Head of caudate nucleus (tissue), 42 donors: ENCODE results near the gene SLC43A1.

Source experiments
- DNase-seq, 42 donors: peaks; one replicate each; pipeline versions ENCODE4 v3.0.0 to v3.0.0-alpha.2; 2020 to 2021; ENCODE audit warnings: mixed read lengths in 7 of 42
- intact Hi-C: fragments of 100-400 bp; cut with DNase I; formaldehyde crosslinking; loops from one replicate; pipeline ENCODE4 v1.15.0; 2022

SLC43A1 gene

DNA sequence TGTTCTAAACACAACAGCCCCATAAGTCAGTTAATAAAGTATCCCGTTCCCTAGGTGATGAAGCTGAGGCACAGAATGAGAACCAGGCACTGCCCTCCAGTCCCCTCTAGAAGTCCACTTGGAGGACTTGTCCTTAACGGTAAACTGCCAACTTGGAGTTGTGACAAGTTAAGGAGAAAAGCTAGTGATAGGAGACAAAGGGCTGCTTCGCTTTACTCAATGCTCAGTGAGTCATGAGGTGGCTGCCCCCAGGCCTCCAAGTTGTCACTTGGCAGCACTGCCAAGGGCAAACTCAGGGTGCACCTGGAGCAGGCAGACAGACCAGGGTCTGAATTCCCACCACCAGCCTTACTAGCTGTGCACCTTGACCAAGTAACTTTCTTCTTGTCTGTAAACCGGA, 13.5 kb downstream of the SLC43A1 start:
- intact Hi-C loops, result no loop called here
- peak in 1 of 42 donors; percentile 52 for DNase-seq

DNA sequence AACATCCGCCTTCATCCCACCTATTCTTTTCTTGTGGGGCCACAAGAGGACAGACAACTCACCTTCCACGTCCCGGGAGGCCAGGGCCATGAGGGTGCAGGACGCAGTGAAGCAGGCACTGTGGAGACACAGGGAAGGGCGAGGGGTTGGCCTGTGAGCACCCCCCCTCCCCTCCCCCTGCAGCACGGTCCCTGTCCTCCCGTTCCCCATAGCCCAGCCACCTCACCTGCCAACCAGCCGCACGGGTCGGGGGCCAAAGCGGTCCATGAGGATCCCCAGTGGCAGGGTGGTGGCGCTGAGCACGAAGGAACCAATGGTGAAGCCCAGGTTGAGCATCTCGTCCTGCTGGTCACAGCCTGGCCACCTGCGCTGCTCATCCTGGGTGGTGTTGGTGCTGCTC, 14.6 kb downstream of the SLC43A1 start:
- intact Hi-C loops, result no loop called here
- no peak for DNase-seq

DNA sequence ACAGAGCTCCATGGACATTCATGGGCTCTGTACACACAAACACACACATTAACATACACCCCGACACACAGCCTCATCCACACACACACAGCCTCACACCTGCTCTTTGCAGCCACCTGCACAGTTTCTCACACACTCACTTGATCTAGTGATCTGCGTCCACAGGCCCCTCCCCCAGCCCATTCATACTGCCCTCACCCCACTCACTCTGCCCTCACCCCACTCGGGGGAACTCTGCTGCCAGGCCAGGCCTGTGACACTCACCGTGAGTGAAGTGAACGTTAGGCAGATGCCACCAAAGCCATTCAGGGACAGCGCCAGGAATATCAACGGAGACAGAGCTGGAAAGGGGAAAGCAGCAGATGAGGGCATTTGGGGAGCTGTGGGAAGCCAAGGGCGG, 15.0 kb downstream of the SLC43A1 start:
- no peak for DNase-seq
- intact Hi-C loops, result no loop called here

DNA sequence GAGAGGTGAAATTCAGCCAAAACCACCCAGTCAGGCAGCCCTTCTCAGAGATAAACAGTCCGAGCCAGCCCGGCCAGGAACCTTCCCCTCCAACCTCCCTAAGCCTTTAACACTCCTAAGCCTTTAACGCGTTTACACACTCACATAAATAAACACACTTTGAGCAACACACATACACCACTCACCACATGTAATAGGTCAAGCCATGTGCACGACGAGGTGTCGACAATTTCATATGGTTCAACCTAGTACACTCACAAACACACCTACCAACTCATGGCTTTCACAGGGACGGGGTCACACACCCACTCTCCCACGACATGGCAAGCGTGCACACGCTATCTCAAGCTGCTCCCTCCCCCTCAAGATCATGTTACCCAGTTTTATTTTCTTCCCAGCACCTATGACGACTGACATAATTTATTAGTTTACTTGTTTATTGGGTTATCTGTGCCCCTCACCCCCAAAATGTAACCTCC, 15.5 kb downstream of the SLC43A1 start:
- intact Hi-C loops, result no loop called here
- no peak for DNase-seq

DNA sequence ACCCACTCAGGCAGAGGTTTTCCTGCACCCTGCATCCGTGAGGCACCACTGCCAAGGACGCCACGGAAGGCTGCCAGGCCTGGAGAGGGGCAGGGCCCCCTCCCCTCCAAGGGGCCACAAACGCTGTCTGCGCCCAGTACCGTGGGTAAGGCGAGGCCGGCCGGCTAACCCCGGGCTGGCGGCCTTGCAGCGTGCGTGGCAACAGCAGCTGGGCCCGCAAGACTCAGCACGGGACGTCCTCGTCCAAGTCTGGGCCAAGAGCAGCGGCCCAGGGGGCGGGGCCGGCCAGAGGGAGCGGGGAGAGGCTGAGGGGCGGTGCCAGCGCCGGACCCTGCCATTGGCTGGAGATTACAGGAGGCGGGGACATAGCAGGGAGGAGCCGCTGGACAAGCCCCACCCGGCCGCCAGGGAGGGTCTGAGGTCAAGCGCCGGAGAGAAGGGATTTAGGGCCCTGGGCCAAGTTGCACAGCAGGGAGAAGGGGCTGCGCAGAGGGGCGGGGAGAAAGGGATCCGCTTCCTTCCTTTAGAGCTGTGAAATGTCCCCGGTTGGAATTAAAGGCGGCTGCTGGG, 16.0 kb downstream of the SLC43A1 start:
- peak; percentile 81 to 99 (median 94) for DNase-seq
- intact Hi-C loops, result no loop called here

DNA sequence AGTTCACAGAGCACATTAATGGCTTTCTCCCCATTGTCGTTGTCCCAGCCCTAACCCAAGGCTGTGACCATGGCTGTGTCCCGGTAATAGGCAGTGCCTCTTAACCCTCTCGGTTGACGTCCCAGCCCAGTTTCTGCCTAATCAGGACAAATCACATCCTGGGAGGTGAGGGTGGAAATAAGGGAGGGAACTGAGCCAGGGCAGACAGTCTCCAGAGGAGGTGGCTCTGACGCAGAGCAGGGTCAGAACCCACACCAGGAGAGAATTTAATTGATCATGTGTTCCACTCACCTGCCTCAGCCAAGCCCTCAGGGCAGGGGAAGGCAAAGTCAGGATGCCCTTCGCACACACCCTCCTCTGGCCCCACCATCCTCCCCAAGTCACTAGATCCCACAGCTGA, 17.0 kb downstream of the SLC43A1 start:
- DNase-seq, result no peak
- intact Hi-C loops, result no loop called here

DNA sequence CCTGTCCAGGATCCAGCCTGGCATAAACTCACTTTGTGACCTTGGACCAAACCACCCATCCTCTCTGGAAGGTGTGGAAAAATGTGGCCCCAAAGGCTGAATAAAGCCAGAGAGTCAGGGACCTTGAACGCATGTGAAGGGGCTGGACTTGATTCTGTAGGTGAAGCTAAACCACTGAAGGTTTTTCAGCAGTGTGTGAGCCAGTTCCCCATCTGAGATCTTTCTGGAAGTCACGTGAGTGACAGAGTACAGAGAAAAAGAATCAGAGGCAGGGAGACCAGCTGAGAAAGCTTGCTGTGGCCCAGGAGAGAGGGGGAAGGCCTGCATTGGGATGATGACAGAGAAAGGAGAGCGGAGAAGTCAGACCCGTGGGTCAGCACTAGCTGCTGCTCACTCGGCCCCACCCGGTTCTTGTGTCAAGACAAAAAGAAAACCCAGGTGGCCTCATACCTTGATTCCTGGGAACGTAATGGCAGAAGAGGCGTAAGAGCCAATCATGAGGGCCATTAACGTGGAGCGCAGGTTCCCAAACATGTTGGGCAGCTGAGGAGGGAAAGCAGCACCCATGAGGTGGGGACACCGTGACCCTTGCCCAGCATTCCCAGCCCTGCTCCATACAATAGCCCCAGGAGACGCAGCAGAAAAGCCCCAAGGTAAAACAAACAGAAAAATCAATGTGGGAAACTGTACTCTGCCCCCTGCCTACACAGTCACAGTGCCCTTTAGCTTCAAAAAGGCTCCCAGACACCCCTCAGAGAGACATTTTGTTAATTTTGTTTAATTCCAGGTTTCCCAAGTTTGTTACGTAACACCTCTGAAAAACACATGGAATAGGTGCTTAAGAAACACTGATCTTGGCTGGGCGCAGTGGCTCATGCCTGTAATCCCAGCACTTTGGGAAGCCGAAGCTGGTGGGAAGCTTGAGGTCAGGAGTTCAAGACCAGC, 17.9 kb downstream of the SLC43A1 start:
- intact Hi-C loops, result no loop called here
- DNase-seq, result no peak

DNA sequence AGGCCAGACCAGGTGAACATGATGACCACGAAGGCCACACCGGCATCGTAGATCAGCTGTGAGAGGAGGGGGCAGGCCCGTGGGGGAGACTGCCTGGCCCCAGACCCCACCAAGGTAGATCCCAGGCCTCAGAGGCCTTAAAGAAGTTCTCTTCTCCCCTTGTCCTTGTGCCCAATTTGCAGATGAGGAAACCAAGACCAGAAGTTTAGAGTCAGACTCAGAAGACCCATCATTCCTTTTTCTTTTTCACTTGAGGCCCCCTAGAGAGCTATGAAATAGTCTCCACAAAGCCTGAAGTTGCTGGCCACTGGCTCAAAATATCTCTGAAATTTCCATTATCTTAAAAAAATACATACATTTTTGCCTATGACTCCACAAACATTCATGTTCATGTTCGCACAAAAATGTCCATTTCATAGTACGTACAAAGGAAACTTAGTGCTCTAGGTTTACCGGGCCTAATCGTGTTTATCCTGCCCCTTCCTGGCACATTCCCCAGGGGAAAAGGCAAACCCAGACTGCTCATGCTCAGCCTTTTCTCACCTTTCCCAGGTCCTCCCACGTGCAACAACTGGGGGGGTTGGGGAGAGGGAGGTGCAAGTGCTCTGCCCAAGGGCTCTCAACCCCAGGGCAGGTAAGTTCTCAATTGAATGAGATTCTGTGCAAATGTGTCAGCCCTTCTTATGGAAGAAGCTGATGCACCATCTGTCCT, 19.2 kb downstream of the SLC43A1 start:
- intact Hi-C loops, result no loop called here
- DNase-seq, result no peak

DNA sequence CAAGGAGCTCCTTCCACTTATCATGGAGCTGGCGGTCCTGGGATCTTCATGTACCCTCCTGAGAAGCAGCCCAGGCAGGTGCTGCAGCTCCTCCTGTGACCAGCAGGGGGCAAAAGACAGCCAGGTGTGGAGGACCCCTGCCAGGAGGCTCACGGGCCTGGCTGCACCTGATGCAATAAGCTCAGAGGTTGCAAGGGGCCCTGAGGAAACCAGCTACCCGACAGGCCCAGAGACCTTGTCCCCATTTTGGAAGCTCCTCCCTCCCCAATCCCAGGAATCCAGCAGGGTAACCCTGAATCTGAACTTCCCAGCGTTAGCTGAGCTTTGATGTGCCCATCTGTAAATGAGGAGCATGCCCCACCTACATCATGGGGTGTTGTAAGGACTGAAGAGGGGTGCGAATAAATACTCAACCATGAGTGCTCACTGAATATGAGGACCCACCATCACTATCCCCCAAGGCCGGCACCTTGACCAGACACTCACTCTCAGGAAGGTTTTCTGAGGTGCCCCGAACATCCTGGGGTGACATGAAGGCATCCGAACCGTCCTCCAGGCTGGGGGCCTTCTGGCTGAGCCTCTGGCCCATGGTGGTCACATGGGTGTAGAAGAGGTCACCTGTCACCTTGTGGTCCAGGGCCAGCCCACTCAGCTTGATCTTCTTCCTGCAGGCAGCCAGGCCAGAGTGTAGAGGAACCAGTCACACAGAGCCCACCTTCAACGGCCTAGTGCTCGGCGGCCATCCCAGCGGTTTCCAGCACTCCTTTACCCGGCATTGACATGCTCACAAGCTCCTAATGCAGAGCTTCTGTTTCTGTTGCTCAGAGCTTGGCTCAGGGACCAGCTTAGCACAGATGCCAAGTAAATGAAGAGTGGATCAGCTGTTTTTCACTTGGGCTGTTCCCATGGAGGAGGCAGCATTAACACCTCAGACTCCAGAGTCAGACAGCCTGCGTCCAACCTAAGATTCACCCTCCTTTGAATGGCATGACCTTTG, 21.7 kb downstream of the SLC43A1 start:
- peak in 33 of 42 donors; percentile 15 to 80 (median 55) for DNase-seq
- intact Hi-C loops, result loop anchor here (5.0 kb wide), 1 partner anchor 33 kb away; no protein-coding TSS in a partner anchor

DNA sequence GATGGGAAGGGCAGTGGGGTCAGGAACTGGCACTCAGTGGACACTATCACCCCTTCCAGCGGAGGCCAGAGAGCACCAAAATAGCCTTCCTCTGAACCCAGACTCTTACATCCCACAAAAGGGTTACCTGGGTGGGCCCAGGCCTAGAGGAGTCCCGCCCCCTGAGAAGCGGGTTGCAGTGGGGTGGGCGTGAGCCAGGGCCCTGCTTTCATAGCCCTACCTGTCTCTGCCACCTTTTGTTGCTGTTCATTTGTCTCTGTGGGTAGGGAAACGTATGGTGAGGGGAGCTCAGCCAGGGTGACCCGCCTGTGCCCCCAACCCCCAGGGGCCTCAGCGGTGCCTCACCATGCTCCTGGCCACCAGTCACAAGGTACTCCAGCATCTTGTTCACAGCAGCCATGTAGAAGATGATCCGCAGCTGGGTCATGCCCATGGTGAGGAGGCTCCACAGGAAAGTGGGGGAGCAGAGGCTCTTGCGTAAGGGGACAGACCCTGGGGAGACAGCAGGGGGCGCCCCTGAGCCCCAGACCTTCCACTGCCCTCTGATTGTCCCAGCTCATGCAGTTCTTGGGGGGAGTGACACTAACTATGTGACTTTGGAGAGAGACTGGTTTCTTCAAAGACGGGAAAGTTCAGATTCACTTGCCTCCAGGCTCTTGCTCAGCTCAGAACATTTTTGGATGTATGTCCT, 24.0 kb downstream of the SLC43A1 start:
- intact Hi-C loops, result loop anchor here (5.0 kb wide), 1 partner anchor 36 kb away; no protein-coding TSS in a partner anchor
- DNase-seq, result peak in 12 of 42 donors; percentile 31 to 72 (median 54)

DNA sequence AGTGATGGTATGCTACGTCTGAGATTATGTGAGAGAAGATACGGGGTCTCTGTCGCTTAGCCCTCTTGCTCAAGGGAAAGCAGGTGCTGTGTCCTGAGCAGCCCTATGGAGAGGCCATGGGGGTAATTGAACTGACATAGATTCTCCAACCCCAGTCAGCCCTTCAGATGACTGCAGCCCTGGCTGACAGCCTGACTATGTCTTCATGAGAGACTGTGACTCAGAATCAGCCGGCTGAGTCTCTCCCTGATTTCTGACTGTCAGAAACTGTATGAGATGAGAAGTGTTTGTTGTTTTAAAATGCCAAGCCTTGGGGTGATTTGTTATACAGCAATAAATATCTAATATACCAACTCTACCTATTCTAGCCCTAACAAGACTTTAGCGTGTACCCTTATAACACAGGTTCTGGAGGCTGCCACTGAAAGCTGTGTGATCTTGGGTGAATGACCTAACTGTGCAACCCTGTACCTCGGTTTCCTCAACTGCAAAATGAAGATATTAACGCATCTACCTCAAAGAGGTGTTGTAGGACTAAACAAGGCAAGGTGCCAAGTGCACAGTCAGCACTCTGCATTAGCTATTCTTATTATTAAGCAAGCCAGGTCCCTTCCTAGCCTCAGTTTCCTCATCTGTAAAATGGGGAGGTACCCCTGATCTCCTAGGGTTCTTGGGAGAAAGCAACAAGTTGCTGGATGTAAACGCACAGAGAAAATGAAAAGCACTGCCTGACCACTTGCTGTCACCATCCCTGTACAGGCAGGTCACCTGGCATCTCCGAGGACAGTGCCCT, 24.9 kb downstream of the SLC43A1 start:
- intact Hi-C loops, result loop anchor here (5.0 kb wide), 1 partner anchor 37 kb away; no protein-coding TSS in a partner anchor
- no peak for DNase-seq

DNA sequence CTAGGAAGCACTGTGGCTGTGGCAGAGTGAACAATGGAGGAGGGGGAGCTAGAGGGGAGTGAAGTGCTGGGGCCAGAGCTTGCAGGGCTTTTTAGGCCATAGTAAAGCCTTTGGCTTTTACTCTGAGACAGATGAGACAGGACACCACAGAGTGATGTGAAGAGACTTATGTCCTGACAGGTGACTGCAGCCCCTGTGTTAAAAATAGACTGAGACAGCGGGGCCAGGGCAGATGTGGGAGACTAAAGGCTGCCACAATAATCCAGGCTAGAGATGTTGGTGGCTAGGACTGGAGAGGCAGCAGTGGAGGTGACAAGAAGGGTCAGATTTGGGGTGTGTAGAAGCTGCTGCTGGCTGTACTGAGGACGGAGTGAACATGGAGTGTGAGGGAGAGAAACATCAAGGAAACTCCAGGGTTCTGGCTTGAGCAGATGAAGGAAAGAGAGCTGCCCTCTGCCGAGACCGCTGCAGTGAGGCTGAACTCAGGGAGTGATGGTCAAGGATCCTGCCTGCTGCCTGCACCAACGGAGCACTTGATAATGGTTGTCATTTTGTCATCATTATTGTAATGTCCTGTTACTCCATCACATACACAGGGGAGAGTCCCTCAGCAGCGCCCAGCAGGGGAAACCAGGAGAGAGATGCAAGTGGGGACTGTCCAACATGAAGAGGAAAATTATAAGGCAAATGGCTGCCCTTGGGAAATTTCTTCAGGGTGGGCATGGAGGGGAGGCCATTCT, 27.4 kb downstream of the SLC43A1 start:
- DNase-seq, result no peak
- intact Hi-C loops, result no loop called here

DNA sequence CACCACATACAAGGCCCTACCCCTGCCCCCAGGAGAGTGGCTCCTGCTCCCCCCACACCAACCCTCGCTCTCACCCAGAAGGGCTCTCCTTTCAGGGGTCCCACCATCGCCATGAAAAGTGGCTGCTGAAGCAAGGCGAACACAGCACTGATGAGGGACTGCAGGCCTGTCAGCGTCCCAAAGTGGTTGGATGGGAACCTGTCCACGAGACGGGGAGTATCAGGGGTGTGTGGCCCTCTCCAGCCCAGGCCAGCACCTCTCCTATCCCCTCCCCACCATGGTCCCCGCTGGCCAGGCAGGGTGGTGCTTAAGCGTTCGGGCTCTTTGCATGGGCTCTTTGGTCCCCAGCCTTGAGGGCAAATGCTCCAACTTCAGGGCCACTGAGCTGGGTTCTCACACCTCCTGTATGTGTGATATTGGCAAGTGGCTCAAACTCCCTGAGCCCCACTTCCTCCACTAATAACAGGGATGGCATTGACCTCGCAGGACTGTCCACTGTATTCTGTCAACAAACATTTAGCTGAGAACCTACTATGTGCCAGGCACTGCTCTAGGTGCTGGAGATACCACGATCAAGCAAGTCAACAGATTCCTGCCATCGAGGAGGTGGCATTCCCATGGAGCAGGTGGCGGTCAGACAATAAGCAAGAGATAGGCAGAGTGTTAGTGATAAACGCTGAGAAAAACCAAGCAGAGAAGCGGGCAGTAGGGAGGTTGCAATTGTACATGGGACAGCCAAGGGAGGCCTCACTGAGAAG, 28.3 kb downstream of the SLC43A1 start:
- intact Hi-C loops, result no loop called here
- no peak for DNase-seq

DNA sequence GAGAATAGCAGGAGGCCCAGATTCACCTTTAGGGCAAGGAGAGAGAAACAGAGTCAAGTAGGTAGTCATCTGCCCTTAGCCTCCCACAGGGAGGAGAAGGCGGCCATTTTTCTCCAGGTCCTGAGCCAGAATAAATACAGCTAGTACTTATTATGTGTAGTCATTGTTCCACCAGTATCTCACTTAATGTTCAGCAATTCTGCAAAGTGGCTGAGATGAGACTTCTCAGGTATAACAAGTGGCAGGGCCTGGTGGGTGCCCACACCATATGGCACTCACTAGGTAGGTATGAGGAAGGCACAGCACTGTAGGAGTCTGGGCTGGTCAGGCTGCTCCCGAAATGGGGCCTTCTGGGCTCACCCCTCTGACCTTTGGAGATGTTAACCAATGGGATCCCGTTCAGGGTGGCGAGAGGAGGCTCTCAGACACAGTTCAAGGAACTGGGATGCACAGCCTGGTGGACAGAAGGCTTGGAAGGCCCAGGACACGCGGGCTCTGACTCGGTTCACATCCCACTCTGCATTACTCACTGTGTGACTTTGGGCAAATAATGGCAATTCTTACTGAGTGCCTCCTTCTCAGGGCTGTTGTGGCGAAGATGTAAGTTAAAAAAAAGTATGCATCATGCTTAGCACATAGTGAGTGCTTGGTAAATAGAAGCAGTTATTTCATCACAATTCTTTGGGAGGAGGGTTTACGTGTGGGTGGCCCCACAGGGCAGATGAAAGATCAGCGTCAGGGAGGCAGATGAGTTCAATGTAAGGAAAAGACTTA, 30.1 kb downstream of the SLC43A1 start:
- no peak for DNase-seq
- intact Hi-C loops, result no loop called here

DNA sequence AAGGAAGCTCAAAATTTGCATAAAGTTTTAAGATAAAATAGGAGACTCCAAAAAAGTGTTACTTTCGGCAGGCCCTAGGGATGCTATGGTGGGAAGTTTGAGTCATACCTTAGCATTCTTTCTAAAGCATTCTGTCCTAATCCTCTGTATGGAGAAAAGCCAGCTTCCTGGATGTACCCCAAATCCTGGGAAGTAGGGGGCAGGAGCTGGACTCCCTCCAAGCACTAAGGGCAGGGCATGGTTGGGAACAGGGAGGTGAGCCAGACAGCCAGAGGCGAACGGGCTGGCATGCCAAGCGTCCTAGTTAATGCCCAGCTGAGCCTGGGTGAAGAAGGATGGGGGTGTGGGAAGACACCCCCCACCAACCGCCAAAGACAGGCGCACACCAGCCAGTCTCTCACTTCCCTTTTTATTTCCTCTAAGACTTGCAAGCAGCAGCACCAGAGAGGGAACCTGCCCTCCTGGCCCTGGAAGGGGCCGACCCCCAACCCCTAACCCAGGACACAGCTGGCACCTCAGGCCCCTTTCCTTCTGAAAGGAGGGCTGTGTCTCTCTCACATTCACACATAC, 31.3 kb downstream of the SLC43A1 start:
- no peak for DNase-seq
- intact Hi-C loops, result no loop called here
